Mammary epithelial cell (primary cell): ENCODE measurements around the gene SLC17A1.

Source experiments
- CTCF ChIP-seq, 2 donors: IDR thresholded peaks in 1 of 2; conservative IDR thresholded peaks in 1 of 2; 2 replicates each; pipeline ENCODE4 v1.5.1; 2011 to 2012; ENCODE audit warnings: inconsistent platforms in 2 of 2, low read length in 2 of 2, mild to moderate bottlenecking in 2 of 2, control low read depth in 1 of 2, low read depth in 1 of 2; ENCODE audit not compliant: insufficient read depth in 1 of 2; ENCODE audit errors: extremely low read depth in 1 of 2
- EZH2 ChIP-seq: IDR thresholded peaks from 2 replicates; pipeline ENCODE4 v1.6.1; 2012; ENCODE audit warnings: low read length, inconsistent platforms, borderline replicate concordance

- TF ChIP-seq EZH2 (no peak), CTCF (conservative IDR thresholded peaks at IDR 0.05 in 1 of 2, IDR thresholded peaks at IDR 0.05 in 1 of 2; ENCODE audit: extremely low read depth in 1 of 2, insufficient read depth in 1 of 2, low read depth in 1 of 2, low read length in 2 of 2) (no peak)
Measured at GRCh38 chr6:25815194-25815593, 16.7 kb downstream of the SLC17A1 start.
